ENCODE results near the gene NRG3. TPM values are rescaled to one million over a fixed set of nuclear protein-coding genes. Genes with fewer than 3 reads are reported as not detected.
"Not testable (repeated sequence)": the region's sequence is repeated elsewhere in the genome, so short reads cannot be mapped to it uniquely, and the experiment has no call there.

Gene NRG3
- total RNA-seq, 2 donors from 2014 or later, result not detected

GRCh38 chr10:82982110-82982608 is 1107.2 kb downstream of the NRG3 start:
- H3K27ac Mint-ChIP-seq, result no peak overlapping the region
- no peak overlapping the region for H3K4me3 Mint-ChIP-seq
- ATAC-seq (no peak), DNase-seq (ENCODE audit: low spot score) (no peak)
- no peaks in the 10 kb centered on the region for H3K4me1 Mint-ChIP-seq (ENCODE audit: low read depth in 2 of 2)
- H3K36me3 Mint-ChIP-seq, result no peaks in the 10 kb centered on the region
- no peaks in the 10 kb centered on the region for H3K27me3 Mint-ChIP-seq
- H3K9me3 Mint-ChIP-seq, result peaks cover 8% of the 10 kb centered on the region

DNA sequence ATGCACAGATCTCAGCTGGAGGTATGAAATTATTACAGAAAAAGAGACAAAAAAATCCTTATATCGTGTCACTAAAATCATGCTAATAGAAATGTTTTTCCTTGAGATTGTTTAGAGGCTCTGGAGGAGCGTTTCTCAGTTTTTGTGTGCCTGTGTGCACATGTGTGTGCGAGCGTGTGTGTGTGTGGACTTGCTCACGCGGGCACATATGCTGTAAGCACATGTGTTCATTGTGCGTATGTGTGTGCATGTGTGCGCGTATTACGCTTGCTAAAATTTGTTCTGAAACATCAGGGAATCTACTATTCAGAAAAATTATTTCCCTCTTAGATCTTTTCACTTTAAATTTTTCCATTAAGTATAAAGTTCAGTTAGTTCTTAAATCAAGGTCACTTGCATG is 1111.2 kb downstream of the NRG3 start:
- Mint-ChIP-seq H3K36me3 (no peaks in the 10 kb centered on the region), H3K27ac (no peak overlapping the region), H3K4me3 (no peak overlapping the region), H3K9me3 (peaks cover 2% of the 10 kb centered on the region), H3K27me3 (no peaks in the 10 kb centered on the region), H3K4me1 (ENCODE audit: low read depth in 2 of 2) (no peaks in the 10 kb centered on the region)
- ATAC-seq, result no peak
- no peak for DNase-seq (ENCODE audit: low spot score)

DNA sequence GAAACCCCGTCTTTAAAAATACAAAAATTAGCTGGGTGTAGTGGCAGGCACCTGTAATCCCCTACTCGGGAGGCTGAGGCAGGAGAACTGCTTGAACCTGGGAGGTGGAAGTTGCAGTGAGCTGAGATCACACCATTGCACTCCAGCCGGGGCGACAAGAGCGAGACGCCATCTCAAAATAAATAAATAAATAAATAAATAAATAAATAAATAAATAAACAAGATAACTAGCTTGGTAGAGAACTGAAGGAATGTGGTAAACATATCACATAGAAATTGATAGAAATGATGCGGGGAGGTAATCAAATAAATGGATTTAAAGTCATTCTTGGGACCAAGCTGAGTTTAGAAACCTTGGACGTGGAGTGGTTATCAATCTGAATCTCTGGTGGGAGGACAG is 1131.5 kb downstream of the NRG3 start:
- not testable (repeated sequence) for H3K4me1 Mint-ChIP-seq (ENCODE audit: low read depth in 2 of 2); H3K27ac Mint-ChIP-seq; ATAC-seq; H3K27me3 Mint-ChIP-seq; H3K36me3 Mint-ChIP-seq; H3K4me3 Mint-ChIP-seq; DNase-seq (ENCODE audit: low spot score)
- H3K9me3 Mint-ChIP-seq, result peaks cover 19% of the 10 kb centered on the region

GRCh38 chr10:83007510-83007909 is 1132.5 kb downstream of the NRG3 start:
- Mint-ChIP-seq H3K9me3 (peaks cover 19% of the 10 kb centered on the region), H3K4me1 (ENCODE audit: low read depth in 2 of 2) (no peaks in the 10 kb centered on the region), H3K27ac (no peak overlapping the region), H3K4me3 (no peak overlapping the region), H3K36me3 (peaks cover 7% of the 10 kb centered on the region), H3K27me3 (no peaks in the 10 kb centered on the region)
- ATAC-seq, result no peak
- no peak for DNase-seq (ENCODE audit: low spot score)

- Mint-ChIP-seq H3K36me3 (no peaks in the 10 kb centered on the region), H3K27me3 (no peaks in the 10 kb centered on the region), H3K4me3 (no peak overlapping the region), H3K4me1 (ENCODE audit: low read depth in 2 of 2) (no peaks in the 10 kb centered on the region), H3K9me3 (peaks cover 9% of the 10 kb centered on the region), H3K27ac (no peak overlapping the region)
- no peak for DNase-seq (ENCODE audit: low spot score)
- ATAC-seq, result no peak
Observed at GRCh38 chr10:83012866-83013265, 1137.9 kb downstream of the NRG3 start.

- DNase-seq (ENCODE audit: low spot score), result no peak
- Mint-ChIP-seq H3K4me3 (no peak overlapping the region), H3K27ac (no peak overlapping the region), H3K27me3 (no peaks in the 10 kb centered on the region), H3K36me3 (peaks cover 5% of the 10 kb centered on the region), H3K9me3 (peaks cover 23% of the 10 kb centered on the region), H3K4me1 (ENCODE audit: low read depth in 2 of 2) (no peaks in the 10 kb centered on the region)
- ATAC-seq, result no peak
Observed at GRCh38 chr10:83017076-83017867, 1142.3 kb downstream of the NRG3 start.

DNA sequence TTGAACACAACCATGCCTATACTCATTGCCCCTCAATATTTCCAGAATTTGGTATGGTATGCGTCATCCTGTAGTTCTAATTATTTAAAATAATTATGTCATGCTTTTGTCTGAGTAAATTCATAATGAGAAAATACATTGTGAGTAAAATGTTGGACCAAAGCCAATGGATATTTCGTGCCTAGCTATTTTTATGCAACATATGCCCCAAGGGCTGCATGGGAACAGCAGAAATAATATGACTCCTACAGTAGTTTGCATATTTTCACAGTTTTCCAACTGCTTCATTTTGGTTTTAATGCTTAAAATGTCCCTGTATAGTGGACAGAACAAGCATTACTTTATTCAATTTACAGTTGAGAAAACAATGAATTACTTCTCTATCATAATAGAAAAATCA is 1148.7 kb downstream of the NRG3 start:
- peaks cover 28% of the 10 kb centered on the region for H3K9me3 Mint-ChIP-seq
- no peaks in the 10 kb centered on the region for H3K27me3 Mint-ChIP-seq
- DNase-seq (ENCODE audit: low spot score), result no peak
- no peaks in the 10 kb centered on the region for H3K4me1 Mint-ChIP-seq (ENCODE audit: low read depth in 2 of 2)
- no peak overlapping the region for H3K4me3 Mint-ChIP-seq
- no peak overlapping the region for H3K27ac Mint-ChIP-seq
- ATAC-seq, result no peak
- H3K36me3 Mint-ChIP-seq, result peaks cover 5% of the 10 kb centered on the region
